GM18951 (cell line): ENCODE measurements around the gene ELP4.

Experiments used
- POLR2A ChIP-seq: IDR thresholded peaks from 4 replicates; pipeline ENCODE4 v1.6.1; 2011; ENCODE audit warnings: mild to moderate bottlenecking; ENCODE audit not compliant: insufficient read length, insufficient read depth; ENCODE audit errors: extremely low read depth
- in situ Hi-C: fragments of 300-500 bp; cut with MboI; formaldehyde crosslinking; loops from one replicate; pipeline ENCODE4 v1.12.0; 2022; ENCODE audit warnings: low sequenced_read_pairs, mixed read lengths, inconsistent platforms; ENCODE audit not compliant: unreplicated experiment

ELP4 gene

DNA sequence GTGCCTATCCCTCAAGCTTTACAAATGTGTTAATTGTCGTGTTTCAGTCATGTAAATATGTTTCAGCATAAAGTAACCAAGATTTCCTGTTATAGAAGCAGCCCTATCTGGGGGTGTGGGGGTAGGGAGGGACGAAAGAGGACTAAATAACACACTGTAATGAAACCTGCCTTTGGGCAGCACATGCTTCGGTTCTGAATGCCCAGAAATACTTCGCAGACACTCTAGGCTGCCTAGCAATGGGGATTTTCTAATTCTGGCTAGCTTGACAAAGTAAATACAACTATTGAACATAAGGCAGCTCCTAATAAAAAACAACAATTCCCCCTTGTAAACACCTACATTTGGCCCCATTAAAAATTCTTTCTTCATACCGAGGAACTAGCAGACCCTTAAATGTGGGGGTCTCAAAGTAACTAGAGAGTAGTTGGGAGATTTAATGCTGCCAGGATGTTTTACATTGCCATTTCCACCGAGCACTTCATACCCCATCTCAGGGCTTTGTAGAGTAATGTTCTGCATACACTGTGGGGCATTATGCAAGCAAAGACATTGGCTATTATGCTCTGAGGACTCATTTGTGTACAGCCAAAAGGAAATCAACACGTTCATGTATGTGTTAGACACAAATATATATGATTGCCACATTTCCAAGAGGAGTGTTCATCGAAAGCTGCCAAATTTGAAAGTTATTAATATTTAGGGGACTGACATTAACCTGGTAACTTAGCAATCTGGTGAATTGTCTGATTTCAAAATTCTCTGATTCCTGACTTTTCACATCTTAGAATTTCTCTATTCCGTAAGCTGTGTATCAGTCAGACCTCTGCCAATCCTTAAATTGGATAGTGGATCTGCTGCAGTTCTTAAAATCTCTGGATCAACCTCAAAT, 259.4 kb downstream of the ELP4 start:
- in situ Hi-C loops: no loop called here
- TF ChIP-seq POLR2A: no peak

DNA sequence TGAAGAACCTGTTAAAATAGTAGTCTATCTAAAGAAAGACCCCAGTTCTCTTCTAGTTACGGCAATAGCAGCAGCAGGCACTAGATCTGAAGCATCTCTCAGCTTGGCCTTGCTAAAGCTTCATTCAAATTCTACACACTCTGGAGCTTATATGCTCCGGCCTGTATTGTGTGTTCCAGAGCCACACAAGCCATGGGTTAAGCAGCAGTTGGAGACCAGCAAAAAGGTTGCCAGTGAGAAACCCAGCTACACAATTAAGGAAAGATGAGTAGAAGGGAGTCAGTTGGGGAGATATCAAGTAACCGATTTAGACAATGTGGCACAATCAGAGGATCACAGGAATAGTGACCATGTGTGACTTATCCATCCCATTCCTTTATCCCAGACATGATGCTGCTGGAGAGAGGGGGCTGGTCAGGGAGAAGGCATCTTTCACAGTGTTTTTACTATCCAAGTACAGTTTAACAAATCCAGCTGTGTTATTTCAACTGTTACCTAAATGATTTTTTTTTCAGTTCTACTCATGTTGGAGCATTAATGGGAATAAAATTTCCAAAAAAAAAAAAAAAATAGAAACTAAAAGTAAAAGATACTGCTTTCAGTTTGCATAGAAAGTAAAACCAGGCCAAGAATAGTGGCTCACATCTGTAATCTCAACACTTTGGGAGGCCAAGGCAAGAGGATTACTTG, 260.6 kb downstream of the ELP4 start:
- in situ Hi-C loops: no loop called here
- no peak for TF ChIP-seq POLR2A

DNA sequence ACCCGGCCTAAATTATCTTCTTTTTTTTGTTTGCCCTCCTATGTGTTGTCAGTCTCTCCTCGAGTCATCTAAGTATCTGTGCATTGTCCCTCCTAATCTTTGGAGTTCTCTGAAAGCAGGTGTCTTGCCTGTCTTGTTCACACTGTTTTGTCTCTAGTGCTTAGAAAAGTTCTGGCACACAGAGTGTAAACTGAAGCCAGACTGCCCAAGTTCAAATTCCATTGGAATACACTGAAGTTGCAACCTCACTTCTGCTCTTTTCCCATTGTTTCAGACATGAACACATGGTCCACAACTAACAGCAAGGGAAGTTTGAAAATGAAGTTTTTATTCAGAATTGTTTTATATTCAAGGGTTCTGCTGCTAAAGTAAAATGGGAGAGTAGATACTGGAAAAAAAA, 262.8 kb downstream of the ELP4 start:
- in situ Hi-C loops: no loop called here

DNA sequence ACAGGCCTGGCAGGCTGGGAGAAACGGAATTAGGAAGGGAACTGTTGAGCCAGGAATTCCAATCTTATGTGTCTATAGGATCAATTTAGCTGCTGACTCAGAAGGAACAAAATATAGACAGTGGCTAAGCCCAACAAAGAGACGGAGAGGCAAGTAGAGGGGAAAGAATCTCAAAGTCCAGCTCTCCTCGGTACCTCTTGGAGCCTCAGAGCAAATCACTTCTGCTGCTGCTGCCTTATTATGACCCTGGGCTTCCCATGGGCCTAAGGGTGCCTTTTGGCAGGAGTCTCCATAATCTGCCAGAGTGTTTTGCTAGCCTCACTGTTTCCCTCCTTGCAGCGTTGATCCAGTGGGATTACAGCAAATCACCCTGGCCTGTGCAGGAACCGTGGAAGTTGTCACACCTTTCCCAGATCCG, 269.8 kb downstream of the ELP4 start:
- TF ChIP-seq POLR2A: no peak
- in situ Hi-C loops: no loop called here

More for the DNA sequence above, 262.8 kb downstream of the ELP4 start:
- no peak for TF ChIP-seq POLR2A

DNA sequence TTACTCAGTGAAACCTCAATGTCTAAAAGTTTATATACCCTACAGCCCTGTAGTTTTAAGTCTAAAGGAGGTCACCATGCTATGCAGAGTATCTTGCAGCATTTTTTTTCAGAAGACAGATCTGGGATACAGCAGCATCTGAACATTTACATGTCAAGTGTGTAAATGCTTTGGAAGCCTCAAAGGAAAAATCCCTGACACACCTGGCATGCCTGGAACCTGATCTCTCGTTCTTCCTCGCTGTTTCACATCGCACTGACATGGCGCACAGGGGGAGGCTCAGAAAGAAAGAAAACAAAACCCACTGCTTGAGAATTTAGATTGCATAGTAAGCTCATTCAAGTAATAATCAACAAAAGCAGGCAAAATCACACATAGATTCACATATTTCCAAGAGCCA, 270.5 kb downstream of the ELP4 start:
- in situ Hi-C loops: no loop called here
- no peak for TF ChIP-seq POLR2A

DNA sequence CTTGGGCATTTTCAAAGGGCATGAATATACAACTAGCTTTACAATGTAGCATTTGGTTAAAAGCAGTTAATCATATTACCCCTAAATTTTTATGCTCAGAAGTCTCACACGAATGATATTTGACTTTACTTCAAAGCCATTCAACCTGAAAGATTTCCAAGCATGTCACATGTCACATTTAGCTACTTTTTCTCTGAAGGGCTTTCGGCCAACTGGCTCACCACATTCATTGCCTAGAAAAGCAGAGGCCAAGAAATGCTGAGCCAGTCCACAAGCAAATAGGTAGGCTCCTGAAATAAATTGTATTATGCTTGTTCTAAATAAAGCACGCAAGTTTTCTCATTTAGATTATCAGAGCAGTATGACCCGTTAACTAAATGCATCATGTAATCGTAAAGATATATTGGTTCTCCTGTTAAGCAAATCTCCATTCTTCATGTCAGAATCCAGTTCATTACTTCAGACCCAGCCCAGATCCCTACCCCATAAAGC, 271.0 kb downstream of the ELP4 start:
- in situ Hi-C loops: no loop called here
- TF ChIP-seq POLR2A: no peak

DNA sequence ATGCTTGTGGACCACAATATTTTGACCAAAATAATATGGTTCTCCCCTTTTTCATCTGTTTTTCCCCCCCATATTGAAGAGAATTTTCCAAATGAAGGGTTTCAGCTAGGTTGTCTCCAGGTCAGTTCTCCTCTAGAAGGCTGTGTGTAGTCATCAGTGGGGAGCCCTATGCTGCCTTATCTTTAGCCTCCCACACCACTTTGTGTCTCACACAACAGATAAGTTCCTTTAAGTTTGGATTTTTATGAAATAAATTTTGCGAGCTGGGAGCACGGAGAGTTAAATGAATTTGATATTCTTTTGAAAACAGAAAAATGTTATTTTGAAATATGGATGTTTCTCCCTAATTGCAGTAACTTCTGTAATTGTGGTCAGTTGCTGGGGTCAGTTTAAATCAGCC, 272.7 kb downstream of the ELP4 start:
- in situ Hi-C loops: no loop called here
- TF ChIP-seq POLR2A: no peak

DNA sequence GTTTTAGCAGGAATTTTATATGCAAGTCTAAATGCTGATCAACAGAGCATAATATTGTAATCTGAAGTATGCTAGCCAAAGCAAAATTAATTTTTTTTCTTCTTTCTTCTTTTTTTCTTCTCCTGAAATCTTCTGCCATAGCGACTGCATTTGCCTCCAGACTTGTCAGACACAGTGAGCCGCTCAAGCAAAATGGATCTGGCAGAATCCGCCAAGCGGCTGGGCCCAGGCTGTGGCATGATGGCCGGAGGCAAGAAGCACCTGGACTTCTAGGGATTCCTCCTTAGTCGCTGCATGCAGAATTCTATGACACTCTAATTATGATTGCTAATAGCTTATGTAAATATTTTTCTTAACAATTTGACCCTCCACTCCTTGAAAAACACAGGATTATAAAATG, 273.7 kb downstream of the ELP4 start:
- in situ Hi-C loops: no loop called here
- TF ChIP-seq POLR2A: no peak

DNA sequence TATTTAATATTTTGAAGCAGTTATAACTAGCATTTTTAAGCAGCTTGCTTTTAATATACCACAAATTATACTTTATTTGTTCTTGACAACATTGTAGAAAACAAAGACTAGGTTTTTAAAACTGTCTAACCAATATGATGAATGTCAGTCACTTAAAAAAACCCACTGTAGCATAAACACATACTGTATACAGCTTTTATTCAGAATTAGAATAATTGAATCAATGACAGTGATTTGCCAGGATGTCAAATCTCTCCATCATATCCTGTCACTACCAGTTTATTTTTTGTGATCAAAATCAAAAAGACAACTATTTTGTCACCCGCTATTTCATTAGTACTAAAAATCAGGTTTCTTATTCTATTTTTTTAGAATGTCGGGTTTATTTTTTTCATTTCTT, 275.0 kb downstream of the ELP4 start:
- in situ Hi-C loops: no loop called here
- TF ChIP-seq POLR2A: no peak

DNA sequence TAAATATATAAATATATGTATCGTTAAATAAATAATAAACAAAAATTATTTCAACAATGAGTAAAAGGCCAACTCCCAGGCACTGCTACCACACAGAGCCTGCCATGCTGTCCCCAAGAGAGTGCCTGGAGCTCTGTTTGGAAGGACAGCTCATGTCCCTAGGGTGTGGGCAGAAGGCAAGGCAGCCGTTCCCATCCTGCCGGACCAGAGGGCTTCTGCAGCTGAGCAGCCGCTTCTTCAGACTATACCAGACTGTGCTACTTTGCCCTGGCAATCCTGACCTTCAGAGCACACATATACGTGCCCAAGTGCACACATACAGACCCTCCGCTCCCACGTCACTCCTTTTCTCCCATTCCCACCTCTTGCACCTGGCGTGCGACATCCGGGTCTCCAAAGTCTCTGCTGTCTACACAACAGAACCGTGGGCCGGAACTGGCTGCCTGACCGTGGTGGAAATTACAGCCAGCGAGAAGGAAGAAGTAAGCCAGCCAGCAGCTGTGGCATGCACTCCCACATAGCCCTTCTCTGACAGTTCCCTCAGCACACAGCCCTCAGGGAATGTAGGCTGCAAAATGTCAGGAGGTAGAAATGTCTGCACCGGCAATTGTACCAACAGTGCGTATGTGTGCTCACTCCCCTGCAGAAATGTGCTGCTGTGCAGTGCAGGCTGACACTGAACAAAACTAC, 277.6 kb downstream of the ELP4 start:
- no peak for TF ChIP-seq POLR2A
- in situ Hi-C loops: no loop called here

DNA sequence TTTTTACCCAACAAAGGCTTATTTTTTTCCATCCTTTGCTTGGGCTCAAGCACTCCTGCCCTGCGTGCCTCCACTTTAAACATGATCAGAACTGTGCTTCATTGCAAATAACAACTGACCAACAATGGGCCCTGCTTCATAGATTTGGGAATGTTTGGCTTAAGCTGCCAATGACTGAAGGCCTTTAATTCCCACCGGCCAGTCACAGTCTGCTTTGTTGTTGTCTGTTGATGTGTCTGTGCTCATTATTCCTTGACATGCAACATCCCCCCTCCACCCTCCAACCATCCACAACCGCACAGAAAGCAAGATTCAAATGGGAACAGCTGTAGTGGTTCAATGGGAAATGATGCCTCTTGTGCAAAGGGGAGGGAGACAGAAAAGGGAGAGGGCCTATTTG, 278.5 kb downstream of the ELP4 start:
- in situ Hi-C loops: no loop called here
- TF ChIP-seq POLR2A: no peak

DNA sequence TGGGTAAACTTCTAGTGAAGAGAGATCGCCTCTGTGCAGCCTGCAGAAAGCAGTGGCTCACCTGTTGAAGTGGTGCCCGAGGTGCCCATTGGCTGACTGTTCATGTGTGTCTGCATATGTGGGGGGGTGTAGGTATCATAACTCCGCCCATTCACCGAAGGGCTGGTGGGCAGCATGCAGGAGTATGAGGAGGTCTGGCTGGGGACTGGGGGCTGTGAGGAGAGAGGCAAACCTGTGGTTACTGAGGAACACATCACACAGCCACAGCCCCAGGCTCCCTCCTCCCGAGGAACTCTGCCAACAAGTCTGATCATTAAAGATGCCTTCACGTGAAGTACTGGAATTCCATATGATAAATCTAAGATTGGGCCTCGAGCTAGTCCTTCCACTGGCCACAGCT, 281.1 kb downstream of the ELP4 start:
- TF ChIP-seq POLR2A: no peak
- in situ Hi-C loops: no loop called here

DNA sequence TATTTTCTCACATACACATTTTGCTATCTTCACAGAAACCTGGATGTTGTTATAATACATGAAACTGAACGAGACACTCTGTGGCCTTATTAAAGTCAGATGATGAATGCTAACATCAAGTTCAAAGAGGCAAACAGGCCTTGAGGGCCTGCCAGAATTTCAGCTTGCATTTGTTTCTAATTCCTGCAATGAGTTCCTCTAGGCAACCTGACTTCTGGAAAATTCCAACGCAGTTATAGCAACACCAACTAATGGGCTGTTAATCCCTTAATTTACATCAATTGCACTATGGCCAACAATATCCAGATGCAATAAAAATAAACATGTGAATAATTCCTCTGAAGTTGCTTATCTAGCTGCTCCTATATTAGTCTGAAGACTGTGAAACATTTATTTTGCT, 282.5 kb downstream of the ELP4 start:
- in situ Hi-C loops: no loop called here
- no peak for TF ChIP-seq POLR2A

DNA sequence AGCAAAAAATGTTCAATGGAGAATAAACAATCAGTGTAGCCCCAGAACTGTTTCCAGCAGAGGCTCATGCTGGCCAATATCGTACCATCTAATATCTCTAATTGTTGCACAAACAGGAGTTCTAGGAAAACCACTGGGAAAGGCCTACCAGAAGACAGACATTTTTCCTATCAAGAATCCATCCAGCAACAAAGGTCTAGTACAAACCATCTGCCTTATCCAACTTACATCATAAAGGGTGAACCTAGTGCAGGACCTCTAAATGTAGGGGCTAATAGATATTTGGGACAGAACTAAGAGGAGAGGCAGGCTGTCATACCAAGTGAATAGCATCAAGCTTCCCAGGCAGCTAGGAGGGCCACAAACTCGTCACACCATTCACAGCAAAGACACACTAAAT, 282.9 kb downstream of the ELP4 start:
- in situ Hi-C loops: no loop called here
- no peak for TF ChIP-seq POLR2A

DNA sequence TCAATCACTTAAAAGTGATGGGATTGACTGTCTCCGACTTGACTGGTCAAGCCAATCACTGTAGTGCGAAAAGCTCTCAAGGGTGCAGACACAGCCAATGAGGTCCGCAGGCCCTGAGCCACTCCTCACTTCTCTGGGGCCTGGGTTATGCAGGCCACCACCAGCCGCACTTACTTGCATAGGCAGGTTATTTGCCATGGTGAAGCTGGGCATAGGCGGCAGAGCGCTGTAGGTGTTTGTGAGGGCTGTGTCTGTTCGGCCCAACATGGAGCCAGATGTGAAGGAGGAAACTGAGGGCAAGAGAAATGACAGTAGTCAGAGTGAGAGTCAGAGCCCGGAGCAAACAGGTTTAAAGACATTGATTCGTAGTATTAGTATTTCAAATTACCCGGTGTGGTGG, 283.7 kb downstream of the ELP4 start:
- in situ Hi-C loops: no loop called here
- no peak for TF ChIP-seq POLR2A
